Esophagus squamous epithelium (tissue), 4 donors: ENCODE data around the gene CENPW.

ENCODE experiments used
- POLR2A ChIP-seq, 4 donors: fragments of 450-650 bp; IDR thresholded peaks; one replicate each; pipeline ENCODE4 v1.6.1; 2017; ENCODE audit warnings: antibody characterized with exemption in 4 of 4, mild to moderate bottlenecking in 4 of 4, moderate library complexity in 3 of 4
- TF ChIP-seq, protein P1 (sequence below), 6 experiments: fragments of 450-650 bp in 4 of 6; fragments of 200-600 bp in 2 of 6; sonication (generic) in 2 of 6; IDR thresholded peaks; one replicate each; pipeline ENCODE4 v1.5.1; 2016 to 2019; ENCODE audit warnings: antibody characterized with exemption in 6 of 6, mild to moderate bottlenecking in 4 of 6, moderate library complexity in 4 of 6

DNA sequence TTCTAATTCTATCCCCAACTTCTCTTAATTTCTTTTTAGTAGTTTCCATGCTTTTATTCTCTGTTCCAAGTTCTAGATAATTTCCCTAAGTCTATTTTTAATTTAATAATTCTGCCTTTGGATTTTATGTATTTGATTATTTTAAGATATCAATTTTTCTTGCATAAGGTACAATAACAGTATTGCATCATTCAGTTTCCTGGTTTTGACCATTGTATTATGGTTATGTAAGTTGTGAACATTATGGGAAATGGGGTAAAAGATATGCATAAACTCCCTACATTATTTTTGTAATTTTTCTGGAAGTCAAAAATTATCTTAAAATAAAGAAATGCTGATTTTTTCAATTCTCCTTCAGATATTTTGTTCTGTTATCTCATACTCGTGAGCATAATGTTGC, 21.1 kb upstream of the CENPW start:
- no peak for TF ChIP-seq POLR2A (IDR thresholded peaks at IDR 0.05)
- TF ChIP-seq, protein P1, sequence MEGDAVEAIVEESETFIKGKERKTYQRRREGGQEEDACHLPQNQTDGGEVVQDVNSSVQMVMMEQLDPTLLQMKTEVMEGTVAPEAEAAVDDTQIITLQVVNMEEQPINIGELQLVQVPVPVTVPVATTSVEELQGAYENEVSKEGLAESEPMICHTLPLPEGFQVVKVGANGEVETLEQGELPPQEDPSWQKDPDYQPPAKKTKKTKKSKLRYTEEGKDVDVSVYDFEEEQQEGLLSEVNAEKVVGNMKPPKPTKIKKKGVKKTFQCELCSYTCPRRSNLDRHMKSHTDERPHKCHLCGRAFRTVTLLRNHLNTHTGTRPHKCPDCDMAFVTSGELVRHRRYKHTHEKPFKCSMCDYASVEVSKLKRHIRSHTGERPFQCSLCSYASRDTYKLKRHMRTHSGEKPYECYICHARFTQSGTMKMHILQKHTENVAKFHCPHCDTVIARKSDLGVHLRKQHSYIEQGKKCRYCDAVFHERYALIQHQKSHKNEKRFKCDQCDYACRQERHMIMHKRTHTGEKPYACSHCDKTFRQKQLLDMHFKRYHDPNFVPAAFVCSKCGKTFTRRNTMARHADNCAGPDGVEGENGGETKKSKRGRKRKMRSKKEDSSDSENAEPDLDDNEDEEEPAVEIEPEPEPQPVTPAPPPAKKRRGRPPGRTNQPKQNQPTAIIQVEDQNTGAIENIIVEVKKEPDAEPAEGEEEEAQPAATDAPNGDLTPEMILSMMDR (IDR thresholded peaks at IDR 0.05) = no peak
